NCI-H524 treated with DMSO at 0.1 percent for 48 hours (cell line): ENCODE data around the gene SEC24B.
"Not testable (repeated sequence)": the region's sequence is repeated elsewhere in the genome, so short reads cannot be mapped to it uniquely, and the experiment has no call there.

Source experiments
- DNase-seq: peaks from one replicate; lab custom pipeline; 2025; lab: John Stamatoyannopoulos, UW

The SEC24B gene

GRCh38 chr4:109578846-109579245 lies 145.2 kb downstream of the SEC24B start:
- no peak for DNase-seq

- DNase-seq = not testable (repeated sequence)
Observed at GRCh38 chr4:109579997-109580396, 146.4 kb downstream of the SEC24B start.

GRCh38 chr4:109588176-109588575 lies 154.6 kb downstream of the SEC24B start:
- no peak for DNase-seq

GRCh38 chr4:109589119-109589518 lies 155.5 kb downstream of the SEC24B start:
- no peak for DNase-seq

- DNase-seq = no peak
Observed at GRCh38 chr4:109589605-109590004, 156.0 kb downstream of the SEC24B start.
